Upper lobe of left lung (tissue), 4 donors: ENCODE results near the gene COA5.

Experiments used
- EP300 ChIP-seq, 4 donors: sonication (generic); formaldehyde crosslinking; IDR thresholded peaks; one replicate each; pipeline ENCODE4 v1.5.1; 2017; ENCODE audit warnings: antibody characterized with exemption in 4 of 4, control low read depth in 2 of 4
- TF ChIP-seq, protein P1 (sequence below), 6 experiments: fragments of 450-650 bp in 4 of 6; fragments of 200-600 bp in 2 of 6; sonication (generic) in 2 of 6; IDR thresholded peaks; one replicate each; pipeline ENCODE4 v1.5.1; 2016 to 2019; ENCODE audit warnings: antibody characterized with exemption in 6 of 6

DNA sequence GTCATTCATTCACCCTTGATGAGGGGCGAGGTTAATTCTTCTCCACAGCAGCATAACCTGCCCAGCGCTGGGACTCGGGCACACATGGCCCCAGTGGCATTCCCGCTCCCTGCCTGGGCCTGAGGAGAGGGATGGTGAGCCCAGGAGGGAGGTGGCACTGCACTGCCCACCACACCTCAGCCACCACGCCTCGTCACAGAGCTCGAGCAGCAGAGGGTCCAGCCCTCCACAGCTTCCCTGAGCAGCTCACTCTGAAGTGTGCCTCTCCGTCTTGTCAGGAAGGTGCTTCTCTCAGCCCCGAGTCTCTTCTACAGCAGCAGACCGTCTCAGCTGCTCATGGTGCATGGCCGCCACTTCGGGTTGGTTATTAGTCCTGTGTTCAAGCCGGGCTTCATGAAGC, 34.9 kb downstream of the COA5 start:
- TF ChIP-seq, protein P1, sequence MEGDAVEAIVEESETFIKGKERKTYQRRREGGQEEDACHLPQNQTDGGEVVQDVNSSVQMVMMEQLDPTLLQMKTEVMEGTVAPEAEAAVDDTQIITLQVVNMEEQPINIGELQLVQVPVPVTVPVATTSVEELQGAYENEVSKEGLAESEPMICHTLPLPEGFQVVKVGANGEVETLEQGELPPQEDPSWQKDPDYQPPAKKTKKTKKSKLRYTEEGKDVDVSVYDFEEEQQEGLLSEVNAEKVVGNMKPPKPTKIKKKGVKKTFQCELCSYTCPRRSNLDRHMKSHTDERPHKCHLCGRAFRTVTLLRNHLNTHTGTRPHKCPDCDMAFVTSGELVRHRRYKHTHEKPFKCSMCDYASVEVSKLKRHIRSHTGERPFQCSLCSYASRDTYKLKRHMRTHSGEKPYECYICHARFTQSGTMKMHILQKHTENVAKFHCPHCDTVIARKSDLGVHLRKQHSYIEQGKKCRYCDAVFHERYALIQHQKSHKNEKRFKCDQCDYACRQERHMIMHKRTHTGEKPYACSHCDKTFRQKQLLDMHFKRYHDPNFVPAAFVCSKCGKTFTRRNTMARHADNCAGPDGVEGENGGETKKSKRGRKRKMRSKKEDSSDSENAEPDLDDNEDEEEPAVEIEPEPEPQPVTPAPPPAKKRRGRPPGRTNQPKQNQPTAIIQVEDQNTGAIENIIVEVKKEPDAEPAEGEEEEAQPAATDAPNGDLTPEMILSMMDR (IDR thresholded peaks at IDR 0.05), result no peak
- no peak for TF ChIP-seq EP300 (IDR thresholded peaks at IDR 0.05)
